Gastroesophageal sphincter (tissue), 3 donors: Measurements from ENCODE around the gene MUSTN1.

Source experiments
- POLR2A ChIP-seq, 2 donors: fragments of 450-650 bp; IDR thresholded peaks; one replicate each; pipeline ENCODE4 v1.6.1; 2017; ENCODE audit warnings: antibody characterized with exemption in 2 of 2, mild to moderate bottlenecking in 2 of 2, moderate library complexity in 1 of 2
- TF ChIP-seq, protein P1 (sequence below), 4 experiments: fragments of 200-600 bp in 2 of 4; fragments of 450-650 bp in 2 of 4; sonication (generic) in 1 of 4; IDR thresholded peaks; one replicate each; pipeline ENCODE4 v1.5.1; 2017 to 2019; ENCODE audit warnings: antibody characterized with exemption in 4 of 4, mild to moderate bottlenecking in 2 of 4, moderate library complexity in 2 of 4

DNA sequence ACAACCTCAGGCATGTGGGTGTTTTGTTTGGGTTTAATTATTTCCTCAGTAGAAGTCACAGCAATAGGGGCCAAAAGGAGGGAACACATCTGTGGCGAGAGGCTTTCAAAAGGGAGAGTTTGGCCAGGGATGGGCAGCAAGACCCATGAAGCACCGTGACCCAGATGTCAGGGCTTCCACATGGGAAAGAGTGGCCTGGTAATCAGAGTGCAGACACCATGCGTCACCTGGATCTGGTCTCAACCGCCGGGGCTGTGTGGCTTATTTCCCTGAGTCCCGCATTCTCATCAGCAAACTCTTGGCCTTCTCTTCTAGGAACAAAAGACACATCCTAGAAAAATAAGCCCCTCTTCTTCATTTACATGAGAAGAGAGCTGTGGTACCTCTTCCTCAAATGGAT lies 12.4 kb upstream of the MUSTN1 start:
- TF ChIP-seq, protein P1, sequence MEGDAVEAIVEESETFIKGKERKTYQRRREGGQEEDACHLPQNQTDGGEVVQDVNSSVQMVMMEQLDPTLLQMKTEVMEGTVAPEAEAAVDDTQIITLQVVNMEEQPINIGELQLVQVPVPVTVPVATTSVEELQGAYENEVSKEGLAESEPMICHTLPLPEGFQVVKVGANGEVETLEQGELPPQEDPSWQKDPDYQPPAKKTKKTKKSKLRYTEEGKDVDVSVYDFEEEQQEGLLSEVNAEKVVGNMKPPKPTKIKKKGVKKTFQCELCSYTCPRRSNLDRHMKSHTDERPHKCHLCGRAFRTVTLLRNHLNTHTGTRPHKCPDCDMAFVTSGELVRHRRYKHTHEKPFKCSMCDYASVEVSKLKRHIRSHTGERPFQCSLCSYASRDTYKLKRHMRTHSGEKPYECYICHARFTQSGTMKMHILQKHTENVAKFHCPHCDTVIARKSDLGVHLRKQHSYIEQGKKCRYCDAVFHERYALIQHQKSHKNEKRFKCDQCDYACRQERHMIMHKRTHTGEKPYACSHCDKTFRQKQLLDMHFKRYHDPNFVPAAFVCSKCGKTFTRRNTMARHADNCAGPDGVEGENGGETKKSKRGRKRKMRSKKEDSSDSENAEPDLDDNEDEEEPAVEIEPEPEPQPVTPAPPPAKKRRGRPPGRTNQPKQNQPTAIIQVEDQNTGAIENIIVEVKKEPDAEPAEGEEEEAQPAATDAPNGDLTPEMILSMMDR (IDR thresholded peaks at IDR 0.05), result no peak
- TF ChIP-seq POLR2A (IDR thresholded peaks at IDR 0.05), result no peak
